ENCODE measurements around the gene IL36RN. TPM values are rescaled to one million over a fixed set of nuclear protein-coding genes. Genes with fewer than 3 reads are reported as not detected.

IL36RN gene
- not detected in 2 replicates for polyA plus RNA-seq

GRCh38 chr2:113058998-113059960 lies at the start of gene IL36RN:
Gene IL36RN, plus strand, starts transcription at chr2:113059198. Its CDS starts 241 bp downstream, at chr2:113059439.

DNA sequence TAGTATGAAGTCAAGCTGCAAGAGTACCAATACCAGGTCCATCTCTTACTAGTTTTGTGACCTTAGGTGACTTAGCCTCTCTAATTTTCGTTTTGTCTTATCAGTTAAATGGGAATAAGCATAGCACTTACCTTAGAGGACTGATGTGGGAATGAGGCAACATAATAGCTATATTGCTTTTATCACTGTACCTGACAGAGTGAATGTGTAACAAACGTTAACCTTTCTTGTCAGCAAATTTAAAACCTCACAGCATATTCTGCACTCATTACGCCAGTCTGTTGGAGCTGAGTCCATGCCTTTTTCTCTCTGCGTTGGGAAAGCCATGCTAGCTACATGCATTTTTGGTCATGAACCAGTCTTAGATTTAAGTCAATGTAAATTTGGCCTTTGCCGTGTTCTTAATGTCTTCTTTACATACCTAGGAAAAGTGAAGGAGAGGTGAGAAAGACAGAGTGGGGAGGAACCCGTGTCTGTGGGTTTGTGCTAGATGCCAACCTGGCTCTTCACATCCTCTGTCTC lies 6.5 kb upstream of the IL36RN start, which contains the start of gene IL36B:
Gene IL36B, minus strand, starts transcription at position 472 of the 522 bp plus-strand sequence.

GRCh38 chr2:113067681-113068080 lies 8.7 kb downstream of the IL36RN start, which contains the start of gene IL1F10:
Gene IL1F10, plus strand, starts transcription at chr2:113067970. Its CDS starts 4,769 bp downstream, at chr2:113072739.

Other genes starting within 250 kb of the IL36RN start
- not detected in 2 replicates for gene IL1B, start 222.4 kb upstream of the IL36RN start, polyA plus RNA-seq
- not detected in 2 replicates for gene IL37, start 148.0 kb upstream of the IL36RN start, polyA plus RNA-seq
- not detected in 2 replicates for gene IL36G, start 81.2 kb upstream of the IL36RN start, polyA plus RNA-seq
- not detected in 2 replicates for gene IL36A, start 53.7 kb upstream of the IL36RN start, polyA plus RNA-seq
- gene IL36B, start 6.3 kb upstream of the IL36RN start, polyA plus RNA-seq: not detected in 2 replicates
- gene IL1F10, start 8.8 kb downstream of the IL36RN start, polyA plus RNA-seq: not detected in 2 replicates
- not detected in 2 replicates for gene IL1RN, start 68.4 kb downstream of the IL36RN start, polyA plus RNA-seq
- gene PSD4, start 114.8 kb downstream of the IL36RN start, polyA plus RNA-seq: 0.04 TPM in 1 of 2 replicates, not detected in the other
- not detected in 2 replicates for gene PAX8, start 219.7 kb downstream of the IL36RN start, polyA plus RNA-seq